KOPT-K1 (cell line): ENCODE data around the gene SRM.
"Not testable (repeated sequence)": the region's sequence is repeated elsewhere in the genome, so short reads cannot be mapped to it uniquely, and the experiment has no call there.

Experiments used
- H3K27ac ChIP-seq: fragments of 200-600 bp; sonication (generic); 2 replicates; pipeline ENCODE4 v1.5.1; 2016; ENCODE audit warnings: antibody characterized with exemption, mild to moderate bottlenecking, low read depth, low read length; ENCODE audit not compliant: poor library complexity, severe bottlenecking
- H3K36me3 ChIP-seq: fragments of 200-600 bp; sonication (generic); 2 replicates; pipeline ENCODE4 v1.5.1; 2017; ENCODE audit warnings: antibody characterized with exemption, mild to moderate bottlenecking, low read length, moderate library complexity; ENCODE audit not compliant: insufficient read depth
- H3K9me3 ChIP-seq: fragments of 200-600 bp; sonication (generic); 2 replicates; pipeline ENCODE4 v1.5.1; 2017; ENCODE audit warnings: antibody characterized with exemption, low read length, mild to moderate bottlenecking; ENCODE audit not compliant: insufficient read depth, poor library complexity, severe bottlenecking

The SRM gene

GRCh38 chr1:11042995-11043874 lies 16.6 kb downstream of the SRM start:
- Histone ChIP-seq H3K9me3 (no peaks in the 10 kb centered on the region), H3K27ac (no peak overlapping the region)

GRCh38 chr1:11042065-11042464 lies 17.8 kb downstream of the SRM start:
- no peaks in the 10 kb centered on the region for H3K9me3 ChIP-seq
- no peak overlapping the region for H3K27ac ChIP-seq
- H3K36me3 ChIP-seq: no peaks in the 10 kb centered on the region

More at GRCh38 chr1:11042995-11043874, 16.6 kb downstream of the SRM start:
- no peaks in the 10 kb centered on the region for H3K36me3 ChIP-seq

GRCh38 chr1:11041048-11041447 lies 18.8 kb downstream of the SRM start:
- Histone ChIP-seq H3K36me3 (no peaks in the 10 kb centered on the region), H3K27ac (no peak overlapping the region), H3K9me3 (no peaks in the 10 kb centered on the region)

DNA sequence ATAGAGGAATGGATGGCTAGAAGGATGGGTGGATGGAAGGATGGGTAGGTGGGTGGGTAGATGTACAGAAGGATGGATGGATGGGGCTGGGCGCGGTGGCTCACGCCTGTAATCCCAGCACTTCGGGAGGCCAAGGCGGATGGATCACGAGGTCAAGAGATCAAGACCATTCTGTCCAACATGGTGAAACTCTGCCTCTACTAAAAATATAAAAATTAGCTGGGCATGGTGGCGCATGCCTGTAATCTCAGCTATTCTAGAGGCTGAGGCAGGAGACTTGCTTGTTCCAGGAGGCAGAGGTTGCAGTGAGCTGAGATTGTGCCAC lies 19.8 kb downstream of the SRM start:
- not testable (repeated sequence) for H3K36me3 ChIP-seq, H3K27ac ChIP-seq, H3K9me3 ChIP-seq

DNA sequence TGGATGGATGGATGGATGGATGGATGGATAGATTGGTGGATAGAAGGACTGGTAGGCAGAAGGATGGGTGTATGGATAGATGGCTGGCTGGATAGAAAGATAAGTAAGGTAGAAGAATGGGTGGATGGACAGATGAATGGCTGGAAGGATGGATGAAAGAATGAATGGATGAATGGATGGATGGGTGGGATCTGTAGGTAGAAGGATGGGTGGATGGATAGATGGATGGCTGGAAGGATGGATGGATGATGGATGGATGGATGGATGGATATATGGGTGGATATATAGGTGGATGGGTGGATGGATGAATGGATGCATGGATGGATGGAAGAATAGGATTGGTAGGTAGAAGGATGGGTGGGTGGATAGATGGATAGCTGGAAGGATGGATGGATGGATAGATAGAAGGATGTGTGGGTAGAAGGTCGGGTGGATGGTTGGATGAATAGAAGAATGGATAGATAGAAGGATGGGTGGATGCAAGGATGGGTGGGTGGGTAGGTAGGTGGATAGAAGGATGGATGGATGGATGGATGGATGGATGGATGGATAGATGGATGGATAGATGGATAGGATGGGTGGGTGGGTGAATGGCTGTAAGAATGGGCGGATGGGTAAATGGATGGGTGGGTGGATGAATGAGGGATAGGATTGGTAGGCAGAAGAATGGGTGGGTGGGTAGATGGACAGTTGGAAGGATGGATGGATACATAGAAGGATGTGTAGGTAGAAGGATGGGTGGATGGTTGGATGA lies 20.3 kb downstream of the SRM start:
- Histone ChIP-seq H3K36me3 (no peaks in the 10 kb centered on the region), H3K27ac (no peak overlapping the region), H3K9me3 (no peaks in the 10 kb centered on the region)

- Histone ChIP-seq H3K36me3 (no peaks in the 10 kb centered on the region), H3K27ac (no peak overlapping the region), H3K9me3 (no peaks in the 10 kb centered on the region)
Observed at GRCh38 chr1:11037740-11038182, 22.1 kb downstream of the SRM start.

DNA sequence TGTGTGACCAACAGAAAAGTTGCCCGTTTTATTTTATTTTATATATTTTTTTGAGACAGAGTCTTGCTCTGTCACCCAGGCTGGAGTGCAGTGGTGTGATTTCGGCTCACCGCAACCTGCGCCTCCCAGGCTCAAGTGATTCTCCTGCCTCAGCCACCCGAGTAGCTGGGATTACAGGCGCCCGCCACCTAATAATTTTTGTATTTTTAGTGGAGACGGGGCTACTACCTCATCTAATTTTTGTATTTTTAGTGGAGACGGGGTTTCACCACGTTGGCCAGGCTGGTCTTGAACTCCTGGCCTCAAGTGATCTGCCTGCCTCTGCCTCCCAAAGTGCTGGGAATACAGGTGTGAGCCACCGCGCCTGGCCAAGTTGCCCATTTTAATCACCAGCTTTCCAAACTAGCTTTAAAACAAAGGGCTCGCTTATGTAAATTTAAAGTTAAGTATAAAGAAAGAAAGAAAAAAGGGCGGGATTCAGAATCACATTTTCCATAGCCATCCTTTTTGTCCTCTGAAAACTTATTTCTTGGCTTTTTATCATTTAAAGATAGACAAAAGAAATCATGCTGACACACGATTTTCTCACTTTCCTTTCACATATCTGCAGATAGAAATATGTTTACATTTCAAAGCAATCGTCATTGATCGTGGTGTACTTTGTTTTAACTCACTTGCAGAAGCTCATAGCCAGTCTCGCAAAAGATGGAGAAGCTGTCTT lies 22.6 kb downstream of the SRM start:
- H3K36me3 ChIP-seq, H3K9me3 ChIP-seq, H3K27ac ChIP-seq: not testable (repeated sequence)

DNA sequence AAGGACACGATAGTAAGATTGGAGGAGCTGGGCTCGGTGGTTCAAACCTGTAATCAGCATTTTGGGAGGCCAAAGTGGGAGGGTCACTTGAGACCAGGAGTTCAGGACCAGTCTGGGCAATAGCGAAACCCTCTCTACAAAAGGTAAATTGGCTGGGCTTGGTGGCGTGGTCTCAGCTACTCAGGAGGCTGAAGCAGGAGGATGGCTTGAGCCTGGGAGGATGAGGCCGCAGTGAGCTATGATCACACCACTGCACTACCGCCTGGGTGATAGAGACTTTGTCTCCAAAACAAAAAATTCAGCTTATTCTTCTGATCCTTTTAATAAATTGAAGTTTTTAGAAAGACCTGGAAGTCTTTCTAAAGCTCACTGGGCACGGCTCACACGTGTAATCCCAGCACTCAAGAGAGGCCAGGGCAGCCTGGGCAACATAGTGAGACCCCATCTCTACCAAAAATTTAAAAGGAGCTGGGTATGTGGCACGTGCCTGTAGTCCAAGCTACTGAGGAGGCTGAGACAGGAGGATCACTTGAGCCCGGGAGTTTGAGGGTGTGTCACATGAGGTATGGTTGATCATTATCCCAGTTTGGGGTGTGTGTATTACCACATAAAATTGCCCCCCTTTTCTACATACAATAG lies 28.1 kb downstream of the SRM start:
- H3K9me3 ChIP-seq: no peaks in the 10 kb centered on the region
- H3K36me3 ChIP-seq: peaks cover 27% of the 10 kb centered on the region
- H3K27ac ChIP-seq: no peak overlapping the region

DNA sequence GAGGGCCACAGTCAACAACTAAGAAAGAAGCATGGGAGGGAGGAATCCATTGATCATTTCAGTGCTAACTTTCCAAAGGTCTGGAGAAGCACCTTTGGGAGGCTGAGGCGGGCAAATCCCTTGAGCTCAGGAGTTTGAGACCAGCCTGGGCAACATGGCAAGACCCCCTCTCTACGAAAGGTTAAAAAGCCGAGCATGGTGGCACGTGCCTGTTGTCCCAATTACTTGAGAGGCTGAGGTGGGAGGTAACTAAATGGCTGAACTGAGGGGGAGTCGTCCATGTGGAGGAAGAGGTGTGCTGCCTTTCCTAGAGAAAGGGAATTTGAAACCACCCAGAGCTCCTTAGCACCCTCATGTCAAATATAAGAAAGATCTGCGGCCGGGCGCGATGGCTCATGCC lies 29.0 kb downstream of the SRM start:
- H3K9me3 ChIP-seq: no peaks in the 10 kb centered on the region
- H3K36me3 ChIP-seq: peaks cover 36% of the 10 kb centered on the region
- no peak overlapping the region for H3K27ac ChIP-seq

- peaks cover 64% of the 10 kb centered on the region for H3K36me3 ChIP-seq
- H3K9me3 ChIP-seq: no peaks in the 10 kb centered on the region
- no peak overlapping the region for H3K27ac ChIP-seq
Observed at GRCh38 chr1:11028018-11028417, 31.8 kb downstream of the SRM start.

- H3K36me3 ChIP-seq: peaks cover 71% of the 10 kb centered on the region
Observed at GRCh38 chr1:11027316-11027715, 32.5 kb downstream of the SRM start.

DNA sequence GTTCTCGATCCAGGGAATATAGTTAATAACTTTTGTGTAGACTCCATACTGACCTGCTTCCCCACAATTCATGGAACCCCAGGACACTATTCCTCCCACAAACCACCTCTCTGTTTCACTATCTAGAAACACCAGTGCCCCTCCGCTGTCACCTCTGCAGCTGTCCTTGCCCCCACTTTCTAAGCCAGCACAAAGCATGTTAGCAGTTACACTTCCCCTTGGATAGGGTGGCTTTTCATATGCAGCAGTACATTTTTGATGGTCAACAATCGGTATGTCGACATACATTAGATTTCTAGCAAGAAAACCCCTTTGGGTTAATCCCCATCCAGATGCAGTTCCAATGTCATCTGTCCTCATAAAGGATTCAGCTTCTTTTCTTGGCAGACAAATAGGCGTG lies 32.9 kb downstream of the SRM start:
- H3K36me3 ChIP-seq: peaks cover 75% of the 10 kb centered on the region
- H3K9me3 ChIP-seq: no peaks in the 10 kb centered on the region
- H3K27ac ChIP-seq: no peak overlapping the region

More at GRCh38 chr1:11027316-11027715, 32.5 kb downstream of the SRM start:
- no peaks in the 10 kb centered on the region for H3K9me3 ChIP-seq
- H3K27ac ChIP-seq: no peak overlapping the region

GRCh38 chr1:11026052-11026451 lies 33.8 kb downstream of the SRM start:
- H3K9me3 ChIP-seq: no peaks in the 10 kb centered on the region
- no peak overlapping the region for H3K27ac ChIP-seq
- H3K36me3 ChIP-seq: peaks cover 84% of the 10 kb centered on the region

GRCh38 chr1:11025618-11026017 lies 34.2 kb downstream of the SRM start:
- Histone ChIP-seq H3K36me3 (peaks cover 85% of the 10 kb centered on the region), H3K9me3 (no peaks in the 10 kb centered on the region), H3K27ac (no peak overlapping the region)

DNA sequence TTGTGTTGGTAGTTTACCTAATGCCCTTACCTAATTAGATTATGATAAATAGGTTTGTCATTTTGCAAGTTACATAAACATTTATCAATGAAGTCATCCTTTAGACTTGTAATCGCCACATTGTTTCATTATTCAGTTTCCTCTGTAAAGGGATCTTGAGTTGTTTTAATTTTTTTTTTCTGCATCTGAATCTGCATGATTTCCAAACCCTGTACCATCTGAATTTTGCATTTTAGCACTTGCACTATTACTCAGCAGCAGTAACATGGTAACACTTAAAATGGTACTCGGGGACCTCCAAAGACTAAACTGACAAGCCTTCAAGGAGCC lies 35.0 kb downstream of the SRM start:
- peaks cover 88% of the 10 kb centered on the region for H3K36me3 ChIP-seq
- no peak overlapping the region for H3K27ac ChIP-seq
- H3K9me3 ChIP-seq: no peaks in the 10 kb centered on the region
